Stimulated activated CD8-positive, alpha-beta memory T cell treated with anti-CD3 and anti-CD28 coated beads, Interleukin-7, amount 100 ng/mL, for 48 hours (primary cell): ENCODE data around the gene NIPAL3.

Experiments used
- DNase-seq, 2 donors: peaks; one replicate each; pipeline ENCODE4 v3.0.0-alpha.2; 2020; ENCODE audit warnings: low read depth in 1 of 2; ENCODE audit errors: extremely low read depth in 1 of 2

The NIPAL3 gene

DNA sequence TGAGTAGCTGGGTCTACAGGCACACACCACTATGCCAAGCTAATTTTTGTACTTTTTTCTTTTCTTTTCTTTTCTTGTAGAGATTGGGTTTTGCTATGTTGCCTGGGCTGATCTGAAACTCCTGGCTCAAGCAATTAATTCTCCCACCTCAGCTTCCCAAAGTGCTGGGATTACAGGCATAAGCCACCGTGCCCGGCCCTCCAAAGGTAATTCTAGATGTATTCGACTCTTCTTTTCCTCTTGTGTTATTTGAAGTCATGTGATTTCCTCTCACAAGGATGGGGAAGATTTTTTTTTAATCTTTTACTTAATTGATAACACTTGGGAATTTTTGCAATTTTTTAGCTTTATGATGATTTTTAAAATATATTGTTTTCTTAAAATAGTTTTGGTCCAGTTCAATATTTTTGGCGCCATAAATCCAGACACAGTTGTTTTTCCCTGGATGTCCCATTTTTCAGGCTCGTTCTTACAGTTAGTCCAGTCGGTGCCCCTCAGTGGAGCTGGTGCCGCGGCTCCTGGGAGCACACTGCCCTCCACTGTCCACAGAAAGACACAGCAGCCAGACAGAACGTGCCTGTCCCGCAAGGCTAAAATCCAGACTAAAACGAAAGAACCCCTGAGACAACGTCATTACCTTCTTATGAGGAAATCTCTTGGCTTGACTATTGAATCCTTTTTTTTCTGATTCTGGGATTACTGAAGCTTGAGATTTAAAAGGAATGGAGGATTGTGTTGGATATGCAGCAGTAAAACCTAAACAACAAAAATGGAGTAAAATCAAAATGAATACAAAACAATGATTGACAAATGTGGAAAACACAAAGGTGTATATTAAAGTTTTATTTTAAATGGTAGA is 24.4 kb upstream of the NIPAL3 start:
- DNase-seq: no peak

DNA sequence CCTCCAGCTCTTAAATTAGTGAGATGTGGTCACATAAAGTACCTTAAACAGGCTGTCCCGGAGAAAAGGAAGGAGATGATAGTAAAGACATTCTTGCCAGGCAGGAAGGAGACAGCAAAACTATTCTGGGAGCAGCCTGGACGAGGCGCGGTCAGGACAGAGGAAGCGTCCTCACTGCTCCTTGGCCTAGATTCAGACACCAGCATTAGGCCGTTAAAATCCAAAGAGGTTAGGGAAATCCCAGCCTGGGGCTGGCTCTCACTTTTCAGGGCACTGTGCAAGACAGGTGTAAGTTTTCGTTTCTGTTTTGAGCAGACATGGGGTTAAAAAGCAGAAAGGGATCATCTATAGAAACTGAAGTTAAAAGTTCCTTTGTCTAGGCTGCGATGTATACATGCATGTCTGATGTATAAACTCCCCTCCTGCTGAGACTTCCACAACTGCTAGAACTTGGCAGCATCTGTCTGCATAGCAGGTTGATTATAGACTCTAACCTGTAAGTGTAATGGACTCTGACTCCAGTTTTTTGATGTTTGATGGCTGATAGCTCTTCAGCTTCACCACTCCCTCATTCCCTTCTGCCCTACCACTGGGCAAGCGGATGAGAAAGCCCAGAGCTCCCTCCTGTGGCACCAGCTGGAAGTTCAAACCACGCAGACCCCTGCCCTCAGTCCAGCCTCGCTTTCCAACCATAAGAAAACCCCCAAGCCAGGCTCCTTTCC is 23.6 kb upstream of the NIPAL3 start:
- no peak for DNase-seq

DNA sequence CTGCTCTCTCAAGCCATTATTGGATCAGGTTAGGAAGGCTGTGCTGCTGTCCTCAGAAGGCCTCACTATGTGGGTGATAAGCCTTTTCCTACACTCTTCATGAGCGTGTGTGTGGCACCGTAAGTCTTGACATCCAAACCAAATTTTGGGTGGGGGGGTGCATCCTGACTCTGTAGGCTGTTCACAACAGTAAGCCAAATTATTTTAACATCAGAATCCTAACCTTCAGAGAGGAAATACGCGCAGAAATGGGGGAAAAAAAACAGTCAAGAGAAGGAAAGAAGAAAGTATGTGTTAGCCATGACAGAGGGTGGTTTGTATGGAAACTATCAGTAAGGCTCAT is 23.0 kb upstream of the NIPAL3 start:
- DNase-seq: no peak

DNA sequence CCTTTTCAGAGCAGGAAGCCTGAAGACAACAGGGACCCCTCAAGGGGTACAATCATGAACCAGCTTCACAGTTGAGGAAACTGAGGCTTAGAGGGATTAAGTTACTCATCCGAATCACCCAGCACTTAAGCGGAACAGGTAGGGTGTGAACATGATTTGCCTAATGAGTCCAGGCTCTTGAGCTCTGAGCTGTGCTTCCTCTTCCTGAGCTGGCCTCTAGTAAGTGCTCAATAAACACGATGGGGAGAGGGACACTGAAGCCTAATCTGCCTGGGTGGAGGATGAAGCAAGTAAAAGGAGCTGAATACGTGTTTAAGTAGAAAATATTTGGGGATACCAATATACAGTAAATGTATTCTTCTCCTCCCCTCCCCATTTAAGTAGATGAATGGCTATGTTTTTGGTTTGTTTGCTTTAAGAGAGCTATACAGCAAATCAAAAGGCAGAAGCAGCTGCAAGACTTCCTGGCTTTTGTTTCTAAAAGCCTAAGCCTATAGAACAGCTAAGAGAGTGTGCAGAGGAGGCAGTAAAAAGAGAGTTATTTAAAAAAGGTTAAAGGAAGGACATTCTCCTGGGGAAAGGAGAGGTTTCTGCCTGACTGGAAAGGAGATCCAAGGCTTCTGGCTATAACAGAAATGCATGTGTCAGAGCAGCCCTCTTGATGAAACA is 22.5 kb upstream of the NIPAL3 start:
- no peak for DNase-seq

DNA sequence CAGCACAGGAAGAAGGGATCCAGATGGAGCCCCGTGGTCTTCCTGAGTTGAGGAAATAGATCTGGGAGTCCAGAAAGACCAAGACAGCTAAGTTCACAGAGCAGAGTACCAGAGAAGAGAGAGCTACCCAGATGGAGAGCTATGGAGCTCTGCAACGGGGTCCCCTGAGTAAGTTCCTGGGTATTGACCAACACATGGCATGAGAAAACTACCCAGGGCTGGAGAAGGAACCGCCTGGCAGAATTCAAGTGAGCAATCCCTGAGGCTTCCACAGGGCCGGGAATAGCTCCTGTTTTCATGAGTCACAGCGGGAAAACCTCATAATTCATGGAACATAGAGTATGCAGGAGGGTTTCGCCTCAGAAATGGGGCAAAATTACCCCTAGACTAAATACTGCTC is 21.7 kb upstream of the NIPAL3 start:
- no peak for DNase-seq

DNA sequence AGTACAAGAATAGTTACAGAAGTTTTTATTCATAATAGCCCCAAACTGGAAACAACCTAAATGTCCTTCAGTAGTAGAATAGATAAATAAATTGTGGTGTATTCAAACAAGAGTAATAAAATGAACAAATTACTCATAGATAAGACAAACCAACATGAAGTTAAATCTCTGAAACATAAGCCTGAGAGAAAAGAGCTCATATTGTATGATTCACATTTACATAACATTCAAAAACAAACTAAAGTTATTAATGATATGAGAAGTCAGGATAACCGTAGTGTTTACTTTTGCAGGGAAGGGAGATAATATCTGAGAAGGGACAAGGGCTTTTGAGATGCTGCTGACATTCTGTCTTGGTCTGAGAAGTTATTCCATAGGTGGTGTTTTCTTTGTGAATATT is 15.5 kb upstream of the NIPAL3 start:
- DNase-seq: no peak

DNA sequence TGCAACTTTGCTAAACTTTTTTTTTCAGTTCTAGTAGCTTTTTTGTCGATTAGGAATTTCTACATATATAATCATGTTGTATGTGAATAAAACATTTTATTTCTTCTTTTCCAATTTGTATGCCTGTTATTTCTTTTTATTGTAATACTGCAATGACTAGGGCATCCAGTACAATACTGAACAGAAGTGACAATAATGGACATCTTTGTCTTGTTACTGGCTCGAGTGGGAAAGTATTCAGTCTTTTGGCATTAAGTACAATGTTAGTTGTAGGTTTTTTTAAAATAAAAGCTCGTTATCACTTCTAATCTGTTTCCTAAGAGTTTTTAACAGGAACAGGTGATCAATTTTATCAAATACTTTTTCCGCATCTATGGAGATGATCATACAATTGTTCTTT is 11.8 kb upstream of the NIPAL3 start:
- DNase-seq: no peak

DNA sequence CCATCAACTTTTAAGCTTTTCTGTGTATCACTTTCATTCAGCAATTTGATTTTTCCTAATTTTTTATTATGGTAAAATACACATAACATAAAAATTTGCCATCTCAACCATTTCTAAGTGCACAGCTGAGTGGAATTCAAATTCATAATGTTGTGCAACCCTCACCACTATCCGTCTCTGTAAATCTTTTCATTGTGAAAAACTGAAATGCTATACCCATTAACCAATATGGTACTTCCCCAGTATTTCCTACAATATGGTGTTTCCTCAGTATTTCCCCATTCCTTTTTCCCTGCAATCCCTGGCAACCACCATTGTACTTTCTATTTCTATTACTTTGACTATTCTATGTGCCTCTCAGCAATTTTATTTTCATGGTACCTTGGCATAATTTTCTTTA is 8.8 kb upstream of the NIPAL3 start:
- DNase-seq: no peak

DNA sequence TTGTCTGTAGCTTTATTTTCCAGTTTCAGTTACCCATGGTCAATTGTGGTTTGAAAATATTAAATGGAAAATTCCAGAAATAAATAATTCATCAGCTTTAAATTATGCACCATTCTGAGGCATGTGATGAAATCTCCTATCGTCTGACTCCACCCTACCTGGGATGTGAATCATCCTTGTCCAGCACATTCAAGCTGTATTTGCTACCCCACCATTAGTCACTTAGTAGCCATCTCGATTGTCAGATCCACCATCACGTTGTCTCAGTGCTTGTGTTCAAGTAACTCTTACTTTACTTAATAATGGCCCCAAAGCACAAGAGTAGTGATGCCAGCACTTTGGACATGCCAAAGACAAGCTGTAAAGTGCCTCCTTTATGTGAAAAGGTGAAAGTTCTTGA is 6.1 kb upstream of the NIPAL3 start:
- DNase-seq: no peak

DNA sequence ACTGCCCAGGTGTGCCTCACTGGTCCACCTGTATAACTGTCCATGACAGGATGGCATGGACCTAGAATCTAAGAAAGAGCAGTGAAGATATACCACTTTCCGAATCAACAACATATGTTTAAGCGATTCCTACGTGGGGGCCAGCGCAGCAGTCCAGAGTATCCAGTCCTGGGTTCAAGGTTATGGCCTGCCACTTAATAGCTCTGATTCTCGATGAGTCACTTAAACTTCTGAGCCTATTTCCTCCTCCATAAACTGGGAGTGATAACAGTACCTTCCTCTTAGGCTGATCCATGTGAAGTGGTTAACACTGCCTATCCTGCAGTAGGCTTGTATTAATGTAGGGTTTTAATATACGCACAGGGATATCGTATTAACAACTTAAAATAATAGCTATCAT is 4.9 kb upstream of the NIPAL3 start:
- DNase-seq: no peak

DNA sequence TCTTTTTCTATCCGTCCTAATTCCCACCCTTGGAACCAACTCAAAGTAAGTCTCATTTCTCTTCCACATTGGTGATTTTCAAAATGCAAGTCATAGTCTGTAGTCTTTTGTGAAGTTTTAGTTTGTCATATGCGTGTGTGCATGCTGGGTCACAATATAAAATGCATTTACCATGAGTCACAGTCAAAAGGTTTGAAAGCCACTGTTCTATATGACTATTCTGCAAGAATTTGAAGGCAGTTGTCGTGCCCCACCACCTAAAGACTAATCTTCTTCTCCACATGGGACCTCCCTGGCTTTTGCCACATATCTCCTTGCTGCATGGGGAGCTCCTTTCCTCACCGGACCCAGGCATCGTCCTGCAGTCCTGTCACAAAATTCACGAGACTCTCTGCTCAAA is 3.6 kb upstream of the NIPAL3 start:
- no peak for DNase-seq

DNA sequence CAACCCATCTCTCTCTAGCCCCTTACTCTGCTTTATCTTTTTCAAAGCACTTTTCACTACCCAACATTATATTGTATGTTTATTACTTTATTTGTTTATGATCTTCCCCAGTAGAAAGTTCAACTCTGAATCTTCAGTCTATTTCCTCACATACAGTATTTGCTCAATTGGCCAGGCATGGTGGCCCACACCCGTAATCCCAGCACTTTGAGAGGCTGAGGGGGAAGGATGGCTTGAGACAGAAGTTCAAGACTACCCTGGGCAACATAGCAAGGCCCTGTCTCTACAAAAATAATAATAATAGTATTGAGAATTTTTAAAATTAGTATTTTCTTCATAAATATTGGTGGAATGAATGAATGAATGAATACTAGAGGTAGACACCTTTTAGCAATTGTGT is 3.2 kb upstream of the NIPAL3 start:
- DNase-seq: no peak

DNA sequence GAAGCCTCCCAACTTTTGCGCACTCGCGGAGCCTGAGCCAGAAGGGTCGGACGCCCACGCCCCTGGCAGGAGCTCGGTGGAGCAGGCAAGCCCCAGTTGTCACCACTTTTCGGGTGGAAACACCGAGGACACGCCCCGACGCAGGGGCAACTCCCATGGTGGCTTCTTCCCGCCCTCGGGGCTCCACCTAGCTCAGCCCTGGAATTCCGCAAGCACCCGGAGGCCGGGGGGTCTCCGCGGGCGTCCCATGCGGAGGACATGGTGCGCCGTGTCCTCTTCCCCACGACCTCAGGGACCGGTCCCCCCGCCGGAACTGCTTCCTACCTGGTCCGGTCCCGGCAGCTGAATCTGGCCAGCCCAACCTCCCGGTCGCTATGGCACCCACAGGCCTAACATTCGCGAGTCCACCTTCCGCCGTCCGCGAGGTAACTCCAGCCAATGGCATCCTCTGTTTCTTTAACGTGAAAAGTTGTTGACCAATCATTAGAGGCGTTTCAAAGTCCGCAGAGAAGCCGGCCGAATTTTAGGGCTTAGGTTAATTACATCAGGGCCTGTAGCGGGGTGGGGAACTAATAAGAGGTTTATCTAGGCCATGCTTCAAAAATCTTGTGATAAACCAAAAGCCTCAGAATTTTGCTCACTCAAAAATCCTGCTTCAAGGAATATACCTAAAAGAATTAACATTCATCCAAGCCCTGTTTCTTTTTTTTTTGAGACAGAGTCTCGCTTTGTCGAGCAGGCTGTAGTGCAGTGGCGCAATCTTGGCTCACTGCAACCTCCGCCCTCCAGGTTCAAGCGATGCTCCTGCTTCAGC is 2.0 kb upstream of the NIPAL3 start, which contains the start of gene STPG1:
TSS of gene STPG1 (minus strand) at position 433 of the 814 bp plus-strand sequence. CDS start 12,394 bp downstream, outside the sequence.
- peak; percentile 67 to 75 for DNase-seq

DNA sequence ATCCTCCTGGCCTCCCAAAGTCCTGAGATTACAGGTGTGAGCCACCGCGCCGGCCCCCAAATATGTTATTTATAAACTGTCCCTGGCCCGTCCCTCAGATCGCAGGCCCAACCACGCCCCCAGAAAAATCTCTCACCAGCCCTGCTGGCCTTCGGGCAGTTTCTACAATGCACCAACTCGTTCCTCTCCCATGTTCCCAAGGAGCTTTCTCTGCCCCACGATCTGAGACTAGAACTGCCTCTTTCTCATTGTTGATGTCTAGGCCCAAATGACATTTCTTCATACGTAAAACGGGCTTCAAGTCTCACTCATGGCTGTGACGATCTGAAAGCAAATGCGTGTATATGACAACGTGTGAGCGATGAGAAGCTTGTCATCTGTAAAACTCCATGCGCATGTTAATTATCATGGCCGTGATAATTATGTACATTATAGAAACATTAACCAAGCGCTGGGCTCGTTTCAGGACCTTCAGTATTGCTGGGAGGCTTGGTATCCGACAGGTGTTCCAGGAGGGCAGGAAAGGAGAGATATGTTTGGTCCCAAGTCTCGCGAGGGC is 748 bp upstream of the NIPAL3 start:
- DNase-seq: no peak

DNA sequence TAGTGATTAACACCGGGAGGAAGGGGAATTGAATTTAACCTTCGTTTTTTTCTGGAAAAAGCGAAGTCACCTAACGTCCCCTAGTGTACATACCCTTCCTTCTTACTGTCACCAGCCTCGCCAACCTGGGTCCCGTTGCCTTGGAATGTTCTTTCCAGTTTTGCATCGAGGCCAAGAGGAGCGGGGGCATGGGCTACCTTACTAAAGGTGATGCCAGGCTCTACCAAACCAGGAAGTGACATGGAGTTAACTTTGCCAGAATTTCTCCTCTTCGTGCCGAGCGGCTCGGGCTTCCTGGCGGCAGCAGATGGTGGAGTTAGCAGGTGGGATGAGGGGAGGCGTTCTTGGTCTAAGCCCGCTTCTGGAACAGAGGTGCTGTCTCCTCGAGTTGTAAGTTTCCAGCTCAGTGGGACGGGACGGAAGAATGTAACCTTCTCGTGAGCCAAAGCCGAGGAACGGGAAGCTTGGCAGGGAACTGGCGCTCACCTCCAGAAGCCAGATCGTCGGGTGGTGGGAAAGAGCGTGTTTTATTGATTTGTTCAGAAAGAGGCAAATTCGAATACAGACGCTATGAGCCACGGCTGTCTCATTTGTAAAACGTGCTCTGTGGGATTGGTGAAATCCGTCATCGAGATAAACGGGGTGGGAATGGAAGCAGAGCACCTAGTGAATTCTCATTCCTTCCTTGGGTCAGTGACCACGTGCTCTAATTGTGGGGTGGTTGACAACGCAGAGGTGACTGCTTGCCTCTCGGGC is 486 bp downstream of the NIPAL3 start:
- DNase-seq: no peak

DNA sequence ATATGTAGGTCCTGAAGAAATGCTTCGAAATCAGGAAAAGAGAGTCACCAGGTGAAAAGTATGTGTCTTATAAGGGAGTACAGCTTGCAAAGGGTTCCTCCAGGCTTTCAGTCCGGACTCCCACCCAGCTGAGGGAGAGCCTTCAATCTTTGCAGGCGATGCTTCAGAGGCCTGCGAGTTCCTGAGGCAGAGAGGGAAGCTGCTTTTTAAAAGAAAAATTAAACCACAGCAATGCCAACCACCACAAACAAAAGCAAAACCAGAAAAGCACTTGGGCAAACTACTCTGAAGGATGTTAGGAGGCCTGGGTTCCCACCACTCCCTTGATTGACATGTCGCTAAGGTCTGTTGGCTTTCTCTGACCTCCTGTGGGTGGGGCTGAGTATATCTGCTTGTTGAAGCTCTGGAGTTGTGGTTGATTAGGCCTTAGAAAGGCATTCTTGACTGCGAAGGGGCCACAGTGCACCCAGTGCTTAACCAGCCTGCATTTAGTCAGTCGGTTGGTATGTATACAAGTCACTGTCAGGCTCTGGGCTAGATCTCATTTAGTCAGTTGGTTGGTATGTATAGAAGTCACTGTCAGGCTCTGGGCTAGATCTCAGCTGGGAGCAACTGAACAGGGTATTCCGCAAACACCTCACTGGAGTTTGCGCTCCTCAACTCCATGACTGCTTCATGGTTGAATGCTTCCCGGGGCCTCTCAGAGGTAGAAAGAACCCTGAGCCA is 1.2 kb downstream of the NIPAL3 start:
- no peak for DNase-seq

DNA sequence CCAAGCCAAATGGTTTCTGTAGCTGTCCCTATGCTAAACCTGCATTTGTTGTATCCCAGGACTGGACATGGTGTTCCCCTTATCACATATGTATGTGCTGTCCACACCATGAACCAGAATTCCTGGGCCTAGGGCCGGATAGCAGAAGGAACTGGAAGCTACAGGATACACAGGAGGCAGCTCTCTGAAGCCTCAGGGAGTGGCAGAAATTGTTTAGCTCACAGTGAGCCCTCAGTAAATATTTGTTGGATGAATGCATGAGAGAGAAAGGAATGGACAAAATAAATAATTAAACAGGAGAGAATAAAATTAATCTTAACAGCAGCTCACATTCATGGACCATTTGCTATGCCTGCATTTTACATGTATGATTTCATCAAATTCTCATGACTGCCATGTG is 2.1 kb downstream of the NIPAL3 start:
- no peak for DNase-seq

DNA sequence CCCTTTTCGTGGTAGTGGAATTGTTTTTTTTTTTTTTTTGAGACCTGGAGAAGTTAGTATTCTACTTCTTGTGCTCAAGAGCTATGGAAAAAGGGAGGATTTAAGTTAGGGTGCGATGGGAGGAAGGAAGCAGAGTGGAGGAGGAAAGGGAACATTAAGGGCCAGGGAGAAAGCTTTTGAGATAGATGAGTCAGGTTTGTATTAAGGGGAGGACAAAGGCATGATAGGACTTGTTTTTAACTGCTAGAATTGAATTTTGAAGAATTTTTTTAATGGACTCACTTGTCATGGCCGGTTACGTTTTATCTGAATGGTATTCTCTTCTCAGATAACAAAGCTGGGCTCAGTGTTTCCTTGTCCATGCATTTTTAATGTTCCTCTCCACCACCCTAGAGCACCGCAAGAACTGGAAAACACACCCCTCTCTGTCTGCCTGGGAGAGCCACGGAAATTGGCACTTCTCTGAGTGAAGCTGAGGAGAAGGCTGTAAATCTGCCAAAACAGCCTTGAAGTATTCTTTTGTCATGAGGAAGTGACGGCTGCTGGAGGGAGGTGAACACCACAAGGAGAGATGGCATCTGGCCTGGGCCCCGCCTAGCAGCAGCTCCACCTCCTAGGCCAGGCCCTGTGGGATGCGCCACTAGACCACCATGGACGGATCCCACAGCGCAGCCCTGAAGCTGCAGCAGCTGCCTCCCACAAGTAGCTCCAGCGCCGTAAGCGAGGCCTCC is 3.5 kb downstream of the NIPAL3 start:
- no peak for DNase-seq

DNA sequence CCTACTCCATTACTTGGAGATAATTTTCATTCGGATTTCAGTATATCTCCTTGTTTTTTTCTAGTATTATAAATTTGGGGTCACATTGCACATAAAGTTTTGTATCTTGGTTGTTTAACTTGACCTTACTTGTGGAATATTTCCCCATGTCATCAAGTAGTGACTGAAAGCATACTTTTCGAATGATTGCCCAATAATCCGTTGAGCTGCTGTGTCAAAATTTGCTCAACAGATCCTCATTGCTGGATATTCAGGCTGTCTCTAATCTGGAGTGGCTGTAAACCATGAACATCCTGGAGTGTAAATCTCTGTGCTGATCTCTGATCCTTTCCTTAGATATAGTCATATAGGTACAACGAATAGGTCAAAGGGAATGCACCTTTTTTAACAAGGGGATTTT is 4.9 kb downstream of the NIPAL3 start:
- no peak for DNase-seq
